KMS-11 (cell line): ENCODE data around the gene PA2G4.
A peak's percentile ranks its signal among the peaks of the same experiment; 100 is the strongest.

Experiments used
- H2AFZ ChIP-seq: fragments of 200-600 bp; sonication (generic); 2 replicates; pipeline ENCODE4 v1.6.1; 2016; ENCODE audit warnings: antibody characterized with exemption, mixed run types, low read depth
- H3K27ac ChIP-seq: fragments of 200-600 bp; sonication (generic); 2 replicates; pipeline ENCODE4 v1.6.1; 2016; ENCODE audit warnings: mild to moderate bottlenecking, mixed run types
- H3K27me3 ChIP-seq: fragments of 200-600 bp; sonication (generic); 2 replicates; pipeline ENCODE4 v1.6.1; 2017; ENCODE audit warnings: mild to moderate bottlenecking, low read depth, mixed run types, moderate library complexity; ENCODE audit not compliant: insufficient read depth
- H3K36me3 ChIP-seq: fragments of 200-600 bp; sonication (generic); 2 replicates; pipeline ENCODE4 v1.6.1; 2017; ENCODE audit warnings: mild to moderate bottlenecking, mixed run types; ENCODE audit not compliant: insufficient read depth
- H3K4me1 ChIP-seq: fragments of 200-600 bp; sonication (generic); 2 replicates; pipeline ENCODE4 v1.6.1; 2016; ENCODE audit warnings: mild to moderate bottlenecking, low read depth, mixed run types; ENCODE audit not compliant: poor library complexity, severe bottlenecking
- H3K4me2 ChIP-seq: fragments of 200-600 bp; sonication (generic); 2 replicates; pipeline ENCODE4 v1.7.0; 2016; ENCODE audit warnings: mild to moderate bottlenecking, mixed run types
- H3K4me3 ChIP-seq: fragments of 200-600 bp; sonication (generic); IDR thresholded peaks from 2 replicates; pipeline ENCODE4 v1.6.1; 2017; ENCODE audit warnings: low read depth, low read length, mixed read lengths; ENCODE audit not compliant: insufficient read depth
- H3K79me2 ChIP-seq: fragments of 200-600 bp; sonication (generic); 2 replicates; pipeline ENCODE4 v1.6.1; 2016; ENCODE audit warnings: low read depth, mixed run types; ENCODE audit not compliant: insufficient read depth
- H3K9ac ChIP-seq: fragments of 200-600 bp; sonication (generic); 2 replicates; pipeline ENCODE4 v1.6.1; 2016; ENCODE audit warnings: mild to moderate bottlenecking, mixed run types
- H4K20me1 ChIP-seq: fragments of 200-600 bp; sonication (generic); 2 replicates; pipeline ENCODE4 v1.6.1; 2016; ENCODE audit warnings: mild to moderate bottlenecking, mixed run types; ENCODE audit not compliant: insufficient read depth
- TF ChIP-seq, protein P1 (sequence below): fragments of 200-600 bp; sonication (generic); conservative IDR thresholded peaks from 2 replicates; pipeline ENCODE4 v1.6.1; 2017; ENCODE audit warnings: low read depth, mild to moderate bottlenecking, antibody characterized with exemption, low read length, moderate library complexity, mixed read lengths

PA2G4 gene

DNA sequence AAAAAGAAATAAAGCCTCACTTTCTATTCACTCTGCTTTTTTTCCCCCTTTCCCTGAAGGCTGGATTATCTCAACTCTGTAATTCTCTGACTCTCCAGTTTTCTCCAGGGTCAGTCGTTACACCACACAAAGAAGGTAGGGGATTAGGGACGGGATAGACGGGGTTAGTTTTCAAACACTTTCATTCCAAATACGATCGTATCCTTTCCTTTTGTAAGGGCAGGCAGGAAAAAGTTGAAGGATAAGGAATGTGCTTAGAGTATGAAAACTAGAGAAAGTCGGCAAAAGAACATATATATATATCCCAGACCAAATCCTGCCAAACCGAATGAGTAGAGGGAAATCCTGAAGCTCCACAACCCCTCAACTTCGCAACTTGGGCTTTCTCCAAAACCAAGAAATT, 23.1 kb downstream of the PA2G4 start:
- Histone ChIP-seq H3K4me2 (peak overlapping the region; percentile 89), H3K4me3 (no peak overlapping the region), H3K4me1 (peaks cover 34% of the 10 kb centered on the region), H4K20me1 (no peaks in the 10 kb centered on the region), H3K27ac (peak overlapping the region; percentile 58), H3K27me3 (no peaks in the 10 kb centered on the region), H3K9ac (peak overlapping the region; percentile 37), H3K36me3 (peaks cover 4% of the 10 kb centered on the region; the same call in 1 of the 2 replicates), H3K79me2 (peaks cover 26% of the 10 kb centered on the region; the same call in 1 of the 2 replicates), H2AFZ (peak overlapping the region; percentile 28)
- TF ChIP-seq, protein P1, sequence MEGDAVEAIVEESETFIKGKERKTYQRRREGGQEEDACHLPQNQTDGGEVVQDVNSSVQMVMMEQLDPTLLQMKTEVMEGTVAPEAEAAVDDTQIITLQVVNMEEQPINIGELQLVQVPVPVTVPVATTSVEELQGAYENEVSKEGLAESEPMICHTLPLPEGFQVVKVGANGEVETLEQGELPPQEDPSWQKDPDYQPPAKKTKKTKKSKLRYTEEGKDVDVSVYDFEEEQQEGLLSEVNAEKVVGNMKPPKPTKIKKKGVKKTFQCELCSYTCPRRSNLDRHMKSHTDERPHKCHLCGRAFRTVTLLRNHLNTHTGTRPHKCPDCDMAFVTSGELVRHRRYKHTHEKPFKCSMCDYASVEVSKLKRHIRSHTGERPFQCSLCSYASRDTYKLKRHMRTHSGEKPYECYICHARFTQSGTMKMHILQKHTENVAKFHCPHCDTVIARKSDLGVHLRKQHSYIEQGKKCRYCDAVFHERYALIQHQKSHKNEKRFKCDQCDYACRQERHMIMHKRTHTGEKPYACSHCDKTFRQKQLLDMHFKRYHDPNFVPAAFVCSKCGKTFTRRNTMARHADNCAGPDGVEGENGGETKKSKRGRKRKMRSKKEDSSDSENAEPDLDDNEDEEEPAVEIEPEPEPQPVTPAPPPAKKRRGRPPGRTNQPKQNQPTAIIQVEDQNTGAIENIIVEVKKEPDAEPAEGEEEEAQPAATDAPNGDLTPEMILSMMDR: no peak; the same call in 1 of the 2 replicates

DNA sequence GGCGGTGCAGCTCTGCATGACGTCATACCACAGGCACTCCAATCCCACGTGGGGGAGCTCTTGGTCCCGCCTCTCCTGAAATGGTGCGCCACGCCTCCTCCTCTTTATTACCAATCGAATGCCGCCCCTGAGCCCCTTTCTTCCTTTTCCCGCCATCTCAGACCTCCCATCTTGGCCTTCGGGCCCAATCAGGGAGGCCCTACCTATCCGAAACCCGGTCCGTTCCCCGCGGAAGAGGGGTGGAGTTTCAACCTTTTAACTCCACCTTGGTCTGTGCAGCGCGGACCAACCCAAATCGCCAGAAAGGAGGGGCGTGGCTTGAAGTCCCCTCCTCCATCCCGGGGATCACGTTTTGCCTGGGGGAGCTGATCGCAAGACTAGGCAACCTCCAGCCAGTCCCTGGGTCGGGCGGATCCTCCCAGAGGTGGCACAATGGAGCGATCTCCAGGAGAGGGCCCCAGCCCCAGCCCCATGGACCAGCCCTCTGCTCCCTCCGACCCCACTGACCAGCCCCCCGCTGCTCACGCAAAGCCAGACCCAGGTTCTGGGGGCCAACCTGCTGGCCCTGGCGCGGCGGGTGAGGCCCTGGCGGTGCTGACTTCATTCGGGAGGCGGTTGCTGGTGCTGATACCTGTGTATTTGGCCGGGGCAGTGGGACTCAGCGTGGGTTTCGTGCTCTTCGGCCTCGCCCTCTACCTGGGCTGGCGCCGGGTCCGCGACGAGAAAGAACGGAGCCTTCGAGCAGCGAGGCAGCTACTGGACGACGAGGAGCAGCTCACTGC, 23.7 kb downstream of the PA2G4 start, which contains the start of gene ESYT1:
ESYT1 (plus strand) TSS at position 380 of the 782 bp plus-strand sequence; CDS start at position 433, 53 bp downstream.
- Histone ChIP-seq H3K4me1 (peaks cover 34% of the 10 kb centered on the region), H3K9ac (peak within 1 kb of the TSS; percentile 63), H4K20me1 (no peaks in the 10 kb centered on the region), H2AFZ (peak within 1 kb of the TSS; percentile 80), H3K4me2 (peak within 1 kb of the TSS; percentile 89), H3K36me3 (peaks cover 4% of the 10 kb centered on the region; the same call in 1 of the 2 replicates), H3K27me3 (no peaks in the 10 kb centered on the region), H3K27ac (peak within 1 kb of the TSS; percentile 58), H3K4me3 (peak within 1 kb of the TSS; percentile 44), H3K79me2 (peaks cover 26% of the 10 kb centered on the region; the same call in 1 of the 2 replicates)
- TF ChIP-seq, protein P1: no peak

DNA sequence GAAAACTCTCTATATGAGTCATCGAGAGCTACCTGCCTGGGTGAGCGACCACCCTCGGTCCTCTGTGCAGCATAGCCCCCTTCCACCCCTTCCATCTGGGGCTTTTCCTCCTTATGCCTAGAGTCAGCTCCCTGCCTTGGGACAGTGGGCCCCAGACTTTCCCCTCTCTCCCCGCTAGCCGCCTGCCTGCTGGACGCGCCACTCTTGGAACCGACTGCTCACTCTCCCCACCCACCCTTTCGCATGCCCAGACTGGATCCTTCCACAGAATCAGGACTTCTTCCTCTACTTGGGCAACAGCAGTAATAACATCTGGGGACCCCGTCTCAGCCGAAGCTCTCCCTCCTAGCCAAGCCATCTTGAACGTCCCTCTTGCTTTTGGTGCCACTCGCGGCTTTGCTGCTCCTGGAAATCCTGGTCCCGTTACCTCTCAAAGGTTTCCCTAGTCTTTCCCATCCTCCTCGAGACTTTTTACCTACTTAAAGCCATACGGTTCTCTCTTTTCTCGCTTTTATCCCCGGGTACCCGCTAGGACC, 24.4 kb downstream of the PA2G4 start:
- peak overlapping the region; percentile 35 for H3K27ac ChIP-seq

DNA sequence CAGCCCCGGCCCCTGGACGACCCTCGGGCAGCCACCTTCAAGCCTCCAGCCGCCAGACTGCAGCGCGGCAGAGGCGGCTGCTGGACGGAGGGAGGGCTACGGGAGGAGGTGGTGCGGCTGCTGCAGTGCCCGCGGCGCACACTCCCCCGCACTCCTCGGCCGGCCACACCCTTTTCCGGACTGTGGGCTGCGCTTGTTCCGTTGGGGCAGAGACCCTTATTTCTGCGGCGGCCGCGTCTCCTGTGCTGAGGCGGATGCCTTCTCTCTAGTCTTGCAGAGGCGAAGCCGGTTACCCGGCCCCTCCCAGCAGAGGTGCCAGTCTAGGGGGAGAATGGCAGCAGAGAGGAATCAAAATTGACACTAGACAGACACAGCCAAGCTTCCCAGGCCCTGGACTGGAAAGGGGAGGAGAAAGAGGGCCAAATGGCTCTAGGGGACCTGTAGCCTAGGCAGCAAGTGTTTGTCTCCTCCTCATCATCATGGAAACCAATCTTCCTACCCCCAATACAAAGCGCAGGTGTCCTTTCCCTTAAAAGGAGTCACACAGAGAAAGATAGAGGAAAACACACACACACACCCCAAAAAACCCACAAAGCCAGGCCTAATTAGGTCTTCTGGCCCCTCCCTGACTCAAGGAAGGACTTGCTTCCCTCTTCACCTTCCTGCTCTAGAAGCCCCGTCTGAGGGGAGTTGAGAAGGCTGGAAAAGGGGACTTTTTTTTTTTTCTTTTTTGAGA, 25.0 kb downstream of the PA2G4 start:
- Histone ChIP-seq H3K36me3 (peaks cover 4% of the 10 kb centered on the region; the same call in 1 of the 2 replicates), H2AFZ (peak overlapping the region; percentile 80; the same call in 1 of the 2 replicates), H3K4me3 (peak overlapping the region; percentile 44), H3K27ac (peak overlapping the region; percentile 35), H3K4me1 (peaks cover 45% of the 10 kb centered on the region), H4K20me1 (no peaks in the 10 kb centered on the region), H3K9ac (peak overlapping the region; percentile 63), H3K79me2 (peaks cover 26% of the 10 kb centered on the region; the same call in 1 of the 2 replicates), H3K27me3 (no peaks in the 10 kb centered on the region), H3K4me2 (peak overlapping the region; percentile 86)
- TF ChIP-seq, protein P1: no peak

More for the DNA sequence above, 24.4 kb downstream of the PA2G4 start:
- H3K27me3 ChIP-seq: no peaks in the 10 kb centered on the region
- H4K20me1 ChIP-seq: no peaks in the 10 kb centered on the region
- TF ChIP-seq, protein P1: no peak
- peaks cover 39% of the 10 kb centered on the region for H3K4me1 ChIP-seq
- peaks cover 26% of the 10 kb centered on the region; the same call in 1 of the 2 replicates for H3K79me2 ChIP-seq
- H3K9ac ChIP-seq: peak overlapping the region; percentile 63
- peak overlapping the region; percentile 86 for H3K4me2 ChIP-seq
- peak overlapping the region; percentile 80; the same call in 1 of the 2 replicates for H2AFZ ChIP-seq
- H3K4me3 ChIP-seq: peak overlapping the region; percentile 44
- peaks cover 4% of the 10 kb centered on the region; the same call in 1 of the 2 replicates for H3K36me3 ChIP-seq
